Loucy (cell line): ENCODE measurements around the gene TMPRSS13.

Experiments used
- H2AFZ ChIP-seq: fragments of 200-600 bp; sonication (generic); 2 replicates; pipeline ENCODE4 v1.6.0; 2016; ENCODE audit warnings: antibody characterized with exemption, mild to moderate bottlenecking, low read length, moderate library complexity
- H3F3A ChIP-seq: fragments of 200-600 bp; 2 replicates; pipeline ENCODE4 v1.6.0; 2016; ENCODE audit warnings: antibody characterized with exemption, low read depth, mild to moderate bottlenecking
- H3K27me3 ChIP-seq: fragments of 200-600 bp; sonication (generic); 2 replicates; pipeline ENCODE4 v1.6.1; 2014; ENCODE audit warnings: low read length, mild to moderate bottlenecking; ENCODE audit not compliant: insufficient read depth, poor library complexity, severe bottlenecking
- H3K36me3 ChIP-seq: fragments of 200-600 bp; sonication (generic); 2 replicates; pipeline ENCODE4 v1.6.1; 2016; ENCODE audit warnings: low read length; ENCODE audit not compliant: insufficient read depth
- H3K4me1 ChIP-seq: fragments of 200-600 bp; sonication (generic); 2 replicates; pipeline ENCODE4 v1.5.1; 2014; ENCODE audit warnings: low read length, mild to moderate bottlenecking; ENCODE audit not compliant: insufficient read depth, poor library complexity, severe bottlenecking
- H3K4me2 ChIP-seq: fragments of 200-600 bp; sonication (generic); 2 replicates; pipeline ENCODE4 v1.6.0; 2014; ENCODE audit warnings: antibody characterized with exemption, low read length, low read depth, mild to moderate bottlenecking; ENCODE audit not compliant: poor library complexity, severe bottlenecking
- H3K4me3 ChIP-seq: fragments of 200-600 bp; sonication (generic); 2 replicates; pipeline ENCODE4 v1.5.1; 2014; ENCODE audit warnings: low read length, mild to moderate bottlenecking, mixed read lengths; ENCODE audit not compliant: poor library complexity, severe bottlenecking
- H3K79me2 ChIP-seq: fragments of 200-600 bp; sonication (generic); 2 replicates; pipeline ENCODE4 v1.6.1; 2014; ENCODE audit warnings: low read length; ENCODE audit not compliant: insufficient read depth
- H3K9ac ChIP-seq: fragments of 200-600 bp; sonication (generic); 2 replicates; pipeline ENCODE4 v1.6.0; 2014; ENCODE audit warnings: mild to moderate bottlenecking, low read depth, low read length, moderate library complexity; ENCODE audit not compliant: poor library complexity, severe bottlenecking
- H3K9me2 ChIP-seq: fragments of 200-600 bp; sonication (generic); replicated peaks from 2 replicates; pipeline ENCODE4 v1.6.1; 2016; ENCODE audit warnings: low read depth, low read length, mixed read lengths
- H3K9me3 ChIP-seq: fragments of 200-600 bp; sonication (generic); 2 replicates; pipeline ENCODE4 v1.6.1; 2014; ENCODE audit warnings: mild to moderate bottlenecking, antibody characterized with exemption, low read length, low read depth; ENCODE audit not compliant: insufficient read depth
- H4K20me1 ChIP-seq: fragments of 200-600 bp; sonication (generic); 2 replicates; pipeline ENCODE4 v1.6.0; 2014; ENCODE audit warnings: antibody characterized with exemption, low read length, mild to moderate bottlenecking; ENCODE audit not compliant: insufficient read depth, poor library complexity, severe bottlenecking
- EZH2phosphoT487 ChIP-seq: fragments of 200-600 bp; IDR thresholded peaks from 2 replicates; pipeline ENCODE4 v1.6.1; 2018; ENCODE audit warnings: antibody characterized with exemption, mild to moderate bottlenecking, moderate library complexity, borderline replicate concordance
- TF ChIP-seq, protein P1 (sequence below): fragments of 200-600 bp; sonication (generic); conservative IDR thresholded peaks from 2 replicates; pipeline ENCODE4 v1.5.1; 2014; ENCODE audit warnings: mild to moderate bottlenecking, antibody characterized with exemption, low read length

The TMPRSS13 gene

GRCh38 chr11:117915672-117916235 lies 13.4 kb downstream of the TMPRSS13 start:
- no peak for TF ChIP-seq EZH2phosphoT487
- TF ChIP-seq, protein P1, sequence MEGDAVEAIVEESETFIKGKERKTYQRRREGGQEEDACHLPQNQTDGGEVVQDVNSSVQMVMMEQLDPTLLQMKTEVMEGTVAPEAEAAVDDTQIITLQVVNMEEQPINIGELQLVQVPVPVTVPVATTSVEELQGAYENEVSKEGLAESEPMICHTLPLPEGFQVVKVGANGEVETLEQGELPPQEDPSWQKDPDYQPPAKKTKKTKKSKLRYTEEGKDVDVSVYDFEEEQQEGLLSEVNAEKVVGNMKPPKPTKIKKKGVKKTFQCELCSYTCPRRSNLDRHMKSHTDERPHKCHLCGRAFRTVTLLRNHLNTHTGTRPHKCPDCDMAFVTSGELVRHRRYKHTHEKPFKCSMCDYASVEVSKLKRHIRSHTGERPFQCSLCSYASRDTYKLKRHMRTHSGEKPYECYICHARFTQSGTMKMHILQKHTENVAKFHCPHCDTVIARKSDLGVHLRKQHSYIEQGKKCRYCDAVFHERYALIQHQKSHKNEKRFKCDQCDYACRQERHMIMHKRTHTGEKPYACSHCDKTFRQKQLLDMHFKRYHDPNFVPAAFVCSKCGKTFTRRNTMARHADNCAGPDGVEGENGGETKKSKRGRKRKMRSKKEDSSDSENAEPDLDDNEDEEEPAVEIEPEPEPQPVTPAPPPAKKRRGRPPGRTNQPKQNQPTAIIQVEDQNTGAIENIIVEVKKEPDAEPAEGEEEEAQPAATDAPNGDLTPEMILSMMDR = no peak
- Histone ChIP-seq H2AFZ (no peak overlapping the region; the same call in 1 of the 2 replicates), H3K4me1 (peaks cover 43% of the 10 kb centered on the region), H3K36me3 (no peaks in the 10 kb centered on the region), H3K4me2 (peak overlapping the region; percentile 62), H4K20me1 (no peaks in the 10 kb centered on the region), H3K9me3 (no peaks in the 10 kb centered on the region), H3K79me2 (no peaks in the 10 kb centered on the region), H3F3A (no peaks in the 10 kb centered on the region), H3K27me3 (no peaks in the 10 kb centered on the region), H3K9me2 (no peaks in the 10 kb centered on the region), H3K4me3 (peak overlapping the region; percentile 11), H3K9ac (peak overlapping the region; percentile 59)

- Histone ChIP-seq H3K36me3 (no peaks in the 10 kb centered on the region), H3K9me2 (no peaks in the 10 kb centered on the region), H3K4me1 (peaks cover 41% of the 10 kb centered on the region), H2AFZ (peak overlapping the region; percentile 50), H3K79me2 (no peaks in the 10 kb centered on the region), H3K27me3 (no peaks in the 10 kb centered on the region), H3K9me3 (no peaks in the 10 kb centered on the region), H3K4me2 (peak overlapping the region; percentile 62), H4K20me1 (no peaks in the 10 kb centered on the region), H3K4me3 (peak overlapping the region; percentile 25), H3K9ac (peak overlapping the region; percentile 59), H3F3A (no peaks in the 10 kb centered on the region)
- TF ChIP-seq, protein P1 = no peak
- TF ChIP-seq EZH2phosphoT487 = no peak
Measured at GRCh38 chr11:117914991-117915618, 14.1 kb downstream of the TMPRSS13 start.

- H3K9me2 ChIP-seq = no peaks in the 10 kb centered on the region
- no peaks in the 10 kb centered on the region for H3F3A ChIP-seq
- H3K79me2 ChIP-seq = no peaks in the 10 kb centered on the region
- peak overlapping the region; percentile 62 for H3K4me2 ChIP-seq
- TF ChIP-seq, protein P1 = no peak
- no peak for TF ChIP-seq EZH2phosphoT487
- peak overlapping the region; percentile 59 for H3K9ac ChIP-seq
- H3K4me3 ChIP-seq = peak overlapping the region; percentile 25
- H3K27me3 ChIP-seq = no peaks in the 10 kb centered on the region
- H4K20me1 ChIP-seq = no peaks in the 10 kb centered on the region
- H2AFZ ChIP-seq = no peak overlapping the region
- no peaks in the 10 kb centered on the region for H3K9me3 ChIP-seq
- peaks cover 44% of the 10 kb centered on the region for H3K4me1 ChIP-seq
- no peaks in the 10 kb centered on the region for H3K36me3 ChIP-seq
Measured at GRCh38 chr11:117914398-117914761, 14.8 kb downstream of the TMPRSS13 start.
